NB4 (cell line): ENCODE results near the gene LHFPL5.

Source experiments
- DNase-seq: peaks from one replicate; pipeline ENCODE4 v3.0.0; 2010; ENCODE audit warnings: low read depth
- H3K4me3 ChIP-seq: one replicate; pipeline ENCODE4 v1.5.1; 2011; ENCODE audit warnings: mild to moderate bottlenecking, low read depth, low read length, moderate library complexity
- CTCF ChIP-seq: IDR thresholded peaks from one replicate; pipeline ENCODE4 v1.5.1; 2012; ENCODE audit warnings: low read depth, low read length
- MAX ChIP-seq: IDR thresholded peaks from 2 replicates; pipeline ENCODE4 v1.6.1; 2011; ENCODE audit warnings: low read depth, low read length
- MYC ChIP-seq: IDR thresholded peaks from 2 replicates; pipeline ENCODE4 v1.6.1; 2011; ENCODE audit warnings: low read depth, low read length
- POLR2A ChIP-seq: IDR thresholded peaks from 2 replicates; pipeline ENCODE4 v1.6.1; 2011; ENCODE audit warnings: mild to moderate bottlenecking; ENCODE audit not compliant: insufficient read length; ENCODE audit errors: extremely low read depth

LHFPL5 gene

GRCh38 chr6:35795453-35796071, 9.6 kb upstream of the LHFPL5 start:
- DNase-seq = no peak
- TF ChIP-seq MAX = no peak
- no peak for TF ChIP-seq CTCF
- TF ChIP-seq POLR2A = no peak
- TF ChIP-seq MYC = no peak
- no peak overlapping the region for H3K4me3 ChIP-seq

- no peak for TF ChIP-seq MAX
- no peak for TF ChIP-seq CTCF
- no peak for TF ChIP-seq POLR2A
- TF ChIP-seq MYC = no peak
- H3K4me3 ChIP-seq = no peak overlapping the region
- DNase-seq = no peak
These were observed 8.9 kb upstream of the LHFPL5 start for GRCh38 chr6:35796236-35796635.

GRCh38 chr6:35797837-35798526, 7.2 kb upstream of the LHFPL5 start:
- no peak for DNase-seq
- H3K4me3 ChIP-seq = no peak overlapping the region
- TF ChIP-seq POLR2A (no peak), CTCF (no peak), MYC (no peak), MAX (no peak)

GRCh38 chr6:35798706-35799105, 6.4 kb upstream of the LHFPL5 start:
- no peak for DNase-seq
- no peak for TF ChIP-seq POLR2A
- no peak for TF ChIP-seq MAX
- no peak for TF ChIP-seq MYC
- TF ChIP-seq CTCF = no peak
- H3K4me3 ChIP-seq = no peak overlapping the region

- no peak for DNase-seq
- no peak overlapping the region for H3K4me3 ChIP-seq
- TF ChIP-seq POLR2A (no peak), MAX (no peak), CTCF (no peak), MYC (no peak)
These were observed 4.0 kb upstream of the LHFPL5 start for GRCh38 chr6:35801148-35801547.
